SK-MEL-5 (cell line): Measurements from ENCODE around the gene CT45A1. TPM values are rescaled to one million over a fixed set of nuclear protein-coding genes. Genes with fewer than 3 reads are reported as not detected.
"Not testable (repeated sequence)": the region's sequence is repeated elsewhere in the genome, so short reads cannot be mapped to it uniquely, and the experiment has no call there.

Experiments
- DNase-seq: peaks from one replicate; pipeline ENCODE4 v3.0.0-alpha.2; 2016; ENCODE audit warnings: low read depth, low spot score
- in situ Hi-C: cut with HindIII; loops from 2 replicates; pipeline ENCODE4 v1.10.0; 2016; ENCODE audit warnings: low sequenced_read_pairs, high pct_unique_total_duplicates, low pct_unique_long_range_greater_than_20kb
- polyA plus RNA-seq, 2 experiments: library from polyadenylated mRNA; depleted of rRNA; stranded (reverse); fragments of >200 nt; gene quantifications; 2 replicates each; pipeline ENCODE4 v1.2.3, GENCODE V29; 2015
- small RNA-seq, 2 experiments: library from RNA; depleted of rRNA; stranded (forward); fragments of <200 nt; gene quantifications; one replicate each; pipeline ENCODE3, GENCODE V24; 2014
- total RNA-seq: library from RNA; depleted of rRNA; stranded (reverse); fragments of >200 nt; shearing (Covaris generic); gene quantifications from 2 replicates; pipeline ENCODE4 v1.2.3, GENCODE V29; 2014; rRNA removed

CT45A1 gene, protein sequence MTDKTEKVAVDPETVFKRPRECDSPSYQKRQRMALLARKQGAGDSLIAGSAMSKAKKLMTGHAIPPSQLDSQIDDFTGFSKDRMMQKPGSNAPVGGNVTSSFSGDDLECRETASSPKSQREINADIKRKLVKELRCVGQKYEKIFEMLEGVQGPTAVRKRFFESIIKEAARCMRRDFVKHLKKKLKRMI
- 2.4 and 2.8 TPM in 2 replicates for total RNA-seq
- polyA plus RNA-seq (2015; cell fraction: cytosol; rRNA removed): not detected in 2 replicates
- polyA plus RNA-seq (2015; cell fraction: nucleus; rRNA removed): 1.1 and 6.7 TPM in 2 replicates

DNA sequence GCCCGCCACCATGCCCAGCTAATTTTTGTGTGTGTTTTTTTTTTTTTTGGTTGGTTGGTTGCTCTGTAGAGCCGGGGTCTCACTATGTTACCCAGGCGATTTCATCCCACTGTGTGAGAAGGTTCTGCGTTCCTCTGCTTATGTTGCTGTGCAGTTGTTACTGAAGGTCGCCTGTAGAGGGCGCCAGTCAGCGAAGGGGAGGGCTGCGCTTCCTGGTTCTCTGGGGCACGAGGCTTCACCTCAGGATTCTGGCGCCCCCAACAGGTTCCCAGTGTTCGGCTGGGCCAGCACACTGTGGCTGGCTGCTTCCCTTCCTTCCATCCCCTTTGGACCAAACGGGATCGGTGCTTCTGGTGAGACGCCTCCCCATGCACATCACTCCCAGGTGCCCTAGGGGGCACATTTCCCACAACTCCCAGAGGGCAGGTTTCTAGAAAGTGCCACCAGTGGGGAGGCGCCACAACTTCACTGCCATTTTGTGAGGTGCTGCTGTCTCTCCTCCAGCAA is at the start of gene CT45A1:
Gene CT45A1, plus strand, starts transcription at position 457 of the 507 bp plus-strand sequence. CDS start 5,302 bp downstream, outside the sequence.
- peak; percentile 27 for DNase-seq
- in situ Hi-C loops: not testable (repeated sequence)

DNA sequence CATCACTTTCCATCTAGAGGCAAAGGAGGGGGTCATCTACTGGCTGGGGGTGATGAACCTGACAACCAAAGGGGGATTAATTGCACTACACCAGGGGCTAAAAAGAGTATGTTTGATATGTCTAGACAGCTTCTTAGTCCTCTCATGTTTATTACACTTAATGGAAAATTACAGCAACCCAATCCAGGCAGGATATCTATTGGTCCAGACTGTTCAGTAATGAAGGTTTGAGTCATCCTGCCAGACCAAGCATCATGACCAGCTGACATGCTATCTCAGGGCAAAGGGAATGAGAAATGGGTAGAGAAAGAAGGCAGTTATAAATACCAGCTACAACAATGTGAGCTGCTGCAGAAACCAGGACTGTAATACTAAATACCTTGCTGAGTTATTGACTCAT is 40.5 kb upstream of the CT45A1 start:
- in situ Hi-C loops, DNase-seq: not testable (repeated sequence)

DNA sequence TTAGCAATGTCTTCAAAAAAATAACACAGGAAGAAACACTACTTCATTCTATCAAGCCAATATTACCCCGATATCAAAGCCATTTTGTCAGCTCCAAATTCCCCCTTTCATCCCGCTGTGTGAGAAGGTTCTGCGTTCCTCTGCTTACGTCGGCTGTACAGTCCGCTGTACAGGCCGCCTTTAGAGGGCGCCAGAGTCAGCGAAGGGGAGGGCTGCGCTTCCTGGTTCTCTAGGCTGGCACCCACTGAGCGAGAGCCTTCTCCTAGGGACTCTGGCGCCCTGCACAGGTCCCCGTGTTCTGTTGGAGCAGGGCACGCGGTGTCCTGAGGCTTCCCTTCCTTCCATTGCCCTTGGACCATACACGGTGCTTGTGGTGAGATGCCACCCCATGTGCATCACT is 25.3 kb upstream of the CT45A1 start:
- peak; percentile 56 for DNase-seq
- in situ Hi-C loops: no loop called here

DNA sequence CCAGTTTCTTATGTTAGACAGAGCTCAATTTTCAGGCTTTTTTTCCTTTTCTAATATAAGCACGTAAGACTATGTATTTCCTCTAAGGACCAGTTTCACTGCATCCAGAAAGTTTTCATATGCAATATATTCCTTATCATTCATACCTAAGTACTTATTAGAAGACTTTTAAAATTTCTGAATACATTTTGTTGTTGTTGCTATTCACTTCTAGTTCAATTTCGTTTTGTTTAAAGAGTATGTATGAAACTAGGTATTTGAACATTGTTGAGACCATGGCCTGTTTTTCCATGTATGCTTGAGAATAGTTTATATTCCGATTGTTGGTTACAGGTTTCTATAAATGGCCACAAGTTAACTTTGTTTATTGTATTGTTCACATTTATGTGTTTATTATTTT is 18.0 kb upstream of the CT45A1 start:
- in situ Hi-C loops: no loop called here
- DNase-seq: no peak

DNA sequence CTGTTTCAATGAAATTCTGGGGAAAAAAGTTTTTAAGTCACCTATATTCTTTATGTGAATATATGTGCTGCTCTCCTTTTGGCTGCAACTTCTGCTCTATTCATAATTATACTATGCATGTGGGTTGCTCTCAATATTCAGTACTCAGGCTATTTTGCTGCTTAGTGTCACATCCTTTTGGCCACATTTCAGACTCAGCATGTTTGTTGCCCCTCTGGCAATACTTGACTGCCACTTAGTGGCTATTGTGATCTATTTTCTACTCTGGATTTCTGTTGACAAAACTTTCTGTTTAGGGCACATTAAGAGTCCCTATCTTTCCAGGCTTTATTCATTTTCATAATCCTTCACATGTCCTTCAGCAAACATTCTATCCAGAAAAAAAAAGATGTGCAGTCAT is 15.8 kb upstream of the CT45A1 start:
- peak; percentile 4 for DNase-seq
- in situ Hi-C loops: no loop called here

DNA sequence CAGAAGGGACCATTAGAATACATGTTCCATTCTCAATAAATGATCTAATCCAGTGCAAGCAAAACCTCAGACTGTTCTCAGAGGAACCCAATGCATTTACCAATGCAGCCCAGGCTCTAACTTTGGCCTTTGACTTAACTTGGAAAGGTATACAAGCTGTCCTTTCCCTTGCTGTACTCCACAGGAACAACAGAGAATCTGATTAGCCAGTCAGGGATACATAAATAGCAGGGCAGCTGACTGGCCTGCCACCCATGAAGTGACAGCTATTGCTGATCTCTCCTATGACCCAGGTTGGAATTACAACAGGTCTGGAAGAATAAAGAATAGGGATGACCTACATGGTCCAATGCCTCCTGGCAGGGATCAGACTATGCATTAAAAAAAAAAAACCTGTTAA is 14.5 kb upstream of the CT45A1 start:
- in situ Hi-C loops: no loop called here
- DNase-seq: no peak

DNA sequence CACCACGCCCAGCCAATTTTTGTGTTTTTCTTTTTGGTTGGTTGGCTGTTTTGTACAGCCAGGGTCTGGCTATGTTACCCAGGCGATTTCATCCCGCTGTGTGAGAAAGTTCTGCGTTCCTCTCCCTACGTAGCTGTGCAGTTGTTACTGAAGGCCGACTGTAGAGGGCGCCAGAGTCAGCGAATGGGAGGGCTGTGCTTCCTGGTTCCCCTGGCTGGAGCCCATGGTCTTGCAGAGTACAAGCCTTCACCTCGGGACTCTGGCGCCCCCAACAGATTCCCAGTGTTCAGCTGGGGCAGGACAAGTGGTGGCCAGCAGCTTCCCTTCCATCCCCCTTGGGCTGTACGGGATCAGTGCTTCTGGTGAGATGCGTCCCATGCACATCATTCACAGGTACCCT is 5.6 kb upstream of the CT45A1 start:
- DNase-seq: peak; percentile 80
- in situ Hi-C loops: no loop called here

DNA sequence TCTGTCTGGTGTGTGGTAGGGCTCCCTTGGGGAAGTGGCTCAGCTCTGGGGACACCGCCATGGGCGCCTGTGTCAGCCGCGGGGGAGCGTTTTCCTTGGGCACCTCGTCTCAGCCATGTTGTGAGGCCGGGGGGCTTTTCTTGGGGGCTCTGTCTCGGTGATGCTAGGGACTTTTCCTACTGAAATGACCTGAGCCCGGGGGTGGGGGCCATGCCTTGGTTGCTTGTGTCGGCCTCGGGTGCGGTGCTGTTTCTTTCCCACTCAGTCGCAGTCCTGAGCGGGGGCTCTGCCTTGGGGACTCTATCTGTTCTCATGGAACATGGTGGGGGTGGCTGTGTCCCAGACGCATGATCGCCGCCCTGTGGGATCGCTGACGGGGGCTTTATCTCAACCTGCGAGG is 356 bp downstream of the CT45A1 start:
- DNase-seq: no peak
- in situ Hi-C loops: no loop called here

DNA sequence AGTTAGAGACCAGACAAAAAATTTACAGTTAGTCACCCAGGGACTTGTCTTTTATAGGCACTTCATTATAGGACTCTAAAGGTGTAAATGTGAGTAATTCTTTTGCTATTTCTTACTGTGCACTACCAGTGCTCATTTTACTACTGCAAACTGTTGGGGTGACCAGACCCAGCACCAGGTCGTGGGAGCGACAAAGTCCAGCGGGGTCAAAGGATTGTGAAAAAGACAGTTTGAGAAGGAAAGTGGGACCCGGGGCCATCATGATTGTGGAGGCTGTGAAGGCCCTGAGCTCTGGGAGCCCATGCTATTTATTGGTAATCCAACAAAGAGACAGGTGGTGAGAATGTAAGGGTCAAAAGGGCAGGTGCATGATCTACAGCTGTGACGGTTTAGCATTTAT is 21.2 kb downstream of the CT45A1 start:
- DNase-seq, in situ Hi-C loops: not testable (repeated sequence)

DNA sequence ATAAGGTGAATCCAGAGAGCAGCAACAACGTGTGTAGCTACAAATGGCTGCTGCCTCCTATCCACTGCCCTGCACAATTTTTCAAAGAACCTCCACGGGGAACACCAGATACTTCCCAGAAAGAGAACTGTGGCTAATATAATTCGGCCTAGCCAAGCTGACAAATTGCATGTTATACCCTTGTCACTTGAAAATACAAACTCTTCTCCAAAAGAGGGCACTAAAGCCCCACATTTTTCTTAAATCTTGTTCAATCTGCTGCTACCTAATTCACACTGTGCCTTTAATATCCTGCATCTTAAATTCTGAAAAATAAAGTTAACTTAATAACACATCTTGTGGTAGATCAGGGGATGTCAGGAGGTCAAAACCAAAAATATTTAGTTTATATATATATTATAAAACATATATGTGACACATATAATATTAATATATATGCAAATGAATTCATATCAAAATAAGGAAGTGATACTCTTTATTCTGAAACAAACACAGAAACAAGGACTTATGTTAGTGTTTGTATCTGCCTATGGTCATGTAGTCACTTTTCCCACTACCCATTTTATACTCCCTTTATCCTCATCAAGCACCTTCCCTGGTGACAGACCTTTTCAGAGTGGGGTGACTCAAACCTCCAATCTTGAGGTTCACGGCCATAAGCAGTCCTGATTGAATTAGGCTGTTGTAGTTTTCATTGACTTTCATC is 24.1 kb downstream of the CT45A1 start:
- in situ Hi-C loops: no loop called here
- DNase-seq: peak; percentile 48

DNA sequence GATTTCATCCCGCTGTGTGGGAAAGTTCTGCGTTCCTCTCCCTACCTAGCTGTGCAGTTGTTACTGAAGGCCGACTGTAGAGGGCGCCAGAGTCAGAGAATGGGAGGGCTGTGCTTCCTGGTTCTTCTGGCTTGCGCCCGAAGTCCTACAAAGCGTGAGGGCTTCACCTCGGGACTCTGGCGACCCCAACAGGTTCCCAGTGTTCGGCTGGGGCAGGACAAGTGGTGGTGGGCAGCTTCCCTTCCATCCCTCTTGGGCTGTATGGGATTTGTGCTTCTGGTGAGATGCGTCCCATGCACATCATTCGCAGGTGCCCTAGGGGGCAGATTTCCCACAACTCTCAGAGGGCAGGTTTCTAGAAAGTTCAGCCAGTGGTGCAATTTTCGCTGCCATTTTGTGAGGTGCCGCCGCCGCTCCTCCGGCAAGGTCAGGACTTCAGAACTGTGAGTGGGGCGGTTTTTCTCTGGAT is 27.3 kb downstream of the CT45A1 start:
- peak; percentile 77 for DNase-seq
- in situ Hi-C loops: no loop called here

DNA sequence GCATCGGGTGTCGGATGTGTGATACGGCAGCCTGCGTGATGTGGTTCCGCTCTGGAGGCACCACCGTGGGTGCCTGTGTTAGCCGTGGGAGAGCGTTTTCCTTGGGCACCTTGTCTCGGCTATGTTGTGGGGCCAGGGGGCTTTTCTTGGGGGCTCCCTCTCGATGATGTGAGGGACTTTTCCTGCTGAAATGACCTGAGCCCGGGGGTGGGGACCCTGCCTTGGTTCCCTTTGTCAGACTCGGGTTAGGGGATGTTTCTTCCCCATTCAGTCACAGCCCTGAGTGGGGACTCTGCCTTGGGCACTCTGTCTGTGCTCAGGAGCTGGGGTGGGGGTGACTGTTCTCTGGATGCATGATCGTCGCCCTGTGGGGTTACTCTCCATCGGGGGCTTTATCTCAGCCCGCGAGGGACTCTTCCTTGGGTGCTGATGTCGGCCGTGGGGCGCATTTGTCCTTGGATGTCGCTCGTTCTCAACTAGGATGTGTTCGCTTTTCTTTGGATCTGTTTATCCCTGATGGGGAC is 27.8 kb downstream of the CT45A1 start:
- no peak for DNase-seq
- in situ Hi-C loops: no loop called here

DNA sequence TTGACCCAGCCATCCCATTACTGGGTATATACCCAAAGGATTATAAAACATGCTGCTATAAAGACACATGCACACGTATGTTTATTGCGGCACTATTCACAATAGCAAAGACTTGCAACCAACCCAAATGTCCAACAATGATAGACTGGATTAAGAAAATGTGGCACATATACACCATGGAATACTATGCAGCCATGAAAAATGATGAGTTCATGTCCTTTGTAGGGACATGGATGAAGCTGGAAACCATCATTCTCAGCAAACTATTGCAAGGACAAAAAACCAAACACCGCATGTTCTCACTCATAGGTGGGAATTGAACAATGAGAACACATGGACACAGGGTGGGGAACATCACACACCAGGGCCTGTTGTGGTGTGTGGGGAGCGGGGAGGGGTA is 31.3 kb downstream of the CT45A1 start:
- in situ Hi-C loops: not testable (repeated sequence)

DNA sequence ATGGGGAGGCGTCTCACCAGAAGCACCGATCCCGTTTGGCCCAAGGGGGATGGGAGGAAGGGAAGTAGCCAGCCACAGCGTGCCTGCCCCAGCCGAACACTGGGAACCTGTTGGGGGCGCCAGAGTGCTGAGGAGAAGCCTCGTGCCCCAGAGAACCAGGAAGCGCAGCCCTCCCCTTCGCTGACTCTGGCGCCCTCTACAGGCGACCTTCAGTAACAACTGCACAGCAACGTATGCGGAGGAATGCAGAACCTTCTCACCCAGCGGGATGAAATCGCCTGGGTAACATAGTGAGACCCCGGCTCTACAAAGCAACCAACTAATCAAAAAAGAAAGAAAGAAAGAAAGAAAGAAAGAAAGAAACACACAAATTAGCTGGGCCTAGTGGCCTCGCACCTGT is 54.7 kb downstream of the CT45A1 start, which contains the start of gene CT45A3:
Gene CT45A3, minus strand, starts transcription at position 101 of the 400 bp plus-strand sequence. CDS start 3,747 bp downstream, outside the sequence.
- in situ Hi-C loops, DNase-seq: not testable (repeated sequence)

More for the DNA sequence above, 31.3 kb downstream of the CT45A1 start:
- DNase-seq: not testable (repeated sequence)

Small RNA genes within 50 kb of the gene (small RNA-seq; reads per million reads assigned to genes)
- gene AC240442.1: 0 reads per million in 2 experiments

Other genes with a start within 250 kb of the CT45A1 start
- 5.0 and 6.6 TPM in 2 replicates for gene INTS6L, start 193.0 kb upstream of the CT45A1 start, total RNA-seq
- 54.6 and 61.6 TPM in 2 replicates for gene CT45A3, start 54.6 kb downstream of the CT45A1 start, total RNA-seq
- 35.2 and 41.3 TPM in 2 replicates for gene CT45A5, start 71.9 kb downstream of the CT45A1 start, total RNA-seq
- not detected in 2 replicates for gene CT45A6, start 89.1 kb downstream of the CT45A1 start, total RNA-seq
- gene CT45A2, start 106.4 kb downstream of the CT45A1 start, total RNA-seq: not detected in 2 replicates
- gene CT45A7, start 123.6 kb downstream of the CT45A1 start, total RNA-seq: not detected in 2 replicates
- gene CT45A8, start 140.9 kb downstream of the CT45A1 start, total RNA-seq: not detected in 2 replicates
- not detected in 2 replicates for gene CT45A9, start 158.2 kb downstream of the CT45A1 start, total RNA-seq
- gene CT45A10, start 179.8 kb downstream of the CT45A1 start, total RNA-seq: 141 and 152 TPM in 2 replicates
- gene SAGE1, start 180.1 kb downstream of the CT45A1 start, total RNA-seq: 20.4 and 22.8 TPM in 2 replicates